CD8-positive, alpha-beta memory T cell (primary cell): ENCODE results near the gene PDE4A. TPM values are rescaled to one million over a fixed set of nuclear protein-coding genes. Genes with fewer than 3 reads are reported as not detected.
"Not testable (repeated sequence)": the region's sequence is repeated elsewhere in the genome, so short reads cannot be mapped to it uniquely, and the experiment has no call there.

Experiments
- CTCF ChIA-PET: fragments of 350-600 bp; sonication (Branson Sonifier 250); formaldehyde crosslinking; loops from one replicate; lab custom pipeline; 2021; ENCODE audit warnings: antibody characterized with exemption; lab: Charles Lee
- POLR2A ChIA-PET: fragments of 350-600 bp; sonication (Branson Sonifier 250); formaldehyde crosslinking; loops from one replicate; lab custom pipeline; 2021; ENCODE audit warnings: antibody characterized with exemption; lab: Charles Lee
- DNase-seq, 5 donors: peaks; one replicate each; pipeline versions ENCODE4 v3.0.0 to v3.0.0-alpha.2; 2020 to 2022; ENCODE audit warnings: mixed read lengths in 1 of 5
- H3K27ac ChIP-seq: one replicate; pipeline ENCODE4 v1.7.0; 2013; ENCODE audit warnings: low read depth, mild to moderate bottlenecking, low read length, moderate library complexity
- H3K27me3 ChIP-seq: 2 replicates; pipeline ENCODE4 v1.7.0; 2013; ENCODE audit warnings: low read length, mild to moderate bottlenecking; ENCODE audit not compliant: insufficient read depth, poor library complexity, severe bottlenecking
- H3K36me3 ChIP-seq: 2 replicates; pipeline ENCODE4 v1.7.0; 2013; ENCODE audit warnings: mild to moderate bottlenecking, low read length, moderate library complexity; ENCODE audit not compliant: insufficient read depth
- H3K4me1 ChIP-seq: 2 replicates; pipeline ENCODE4 v1.7.0; 2013; ENCODE audit warnings: mild to moderate bottlenecking, low read length, moderate library complexity; ENCODE audit not compliant: insufficient read depth
- H3K4me3 ChIP-seq: 2 replicates; pipeline ENCODE4 v1.7.0; 2013; ENCODE audit warnings: mild to moderate bottlenecking, low read length
- H3K9me3 ChIP-seq: 2 replicates; pipeline ENCODE4 v1.7.0; 2013; ENCODE audit warnings: mild to moderate bottlenecking, low read length
- H3K27ac Mint-ChIP-seq, 8 donors: one replicate each; pipeline ENCODE4 v1.8.0; 2020 to 2021; ENCODE audit warnings: mixed read lengths in 8 of 8, mild to moderate bottlenecking in 6 of 8, inconsistent platforms in 3 of 8, moderate library complexity in 3 of 8
- H3K27me3 Mint-ChIP-seq, 2 donors: one replicate each; pipeline ENCODE4 v1.8.0; 2020 to 2021; ENCODE audit warnings: mixed read lengths in 2 of 2, mild to moderate bottlenecking in 1 of 2, moderate library complexity in 1 of 2
- H3K36me3 Mint-ChIP-seq, 3 donors: one replicate each; pipeline ENCODE4 v1.8.0; 2020 to 2021; ENCODE audit warnings: mixed read lengths in 3 of 3, inconsistent platforms in 1 of 3, mild to moderate bottlenecking in 1 of 3
- H3K4me1 Mint-ChIP-seq, 3 donors: one replicate each; pipeline ENCODE4 v1.8.0; 2020 to 2021; ENCODE audit warnings: mixed read lengths in 3 of 3, inconsistent platforms in 1 of 3, mild to moderate bottlenecking in 1 of 3
- H3K4me3 Mint-ChIP-seq, 7 donors: one replicate each; pipeline ENCODE4 v1.8.0; 2020 to 2021; ENCODE audit warnings: mixed read lengths in 7 of 7, mild to moderate bottlenecking in 6 of 7, moderate library complexity in 4 of 7, inconsistent platforms in 2 of 7
- H3K9me3 Mint-ChIP-seq, 5 donors: one replicate each; pipeline ENCODE4 v1.8.0; 2020 to 2022; ENCODE audit warnings: mixed read lengths in 5 of 5, mild to moderate bottlenecking in 3 of 5, moderate library complexity in 2 of 5, inconsistent platforms in 1 of 5
- polyA plus RNA-seq: library from polyadenylated mRNA; unstranded; fragments of 300-500 nt; fragmentation: Illumina TruSeq; gene quantifications from one replicate; pipeline ENCODE4 v1.2.3, GENCODE V29; 2021
- total RNA-seq, 2 experiments: library from RNA; stranded (reverse); gene quantifications; one replicate each; pipeline ENCODE4 v1.2.3, GENCODE V29; 2021

PDE4A gene
- total RNA-seq (10 to 100 TPM; 21.6 to 22.2 TPM), polyA plus RNA-seq (7.5 TPM)

GRCh38 chr19:10420444-10421239 is at the start of gene PDE4A:
Gene PDE4A, plus strand, starts transcription at chr19:10420538. Its CDS starts 227 bp downstream, at chr19:10420765.
- Mint-ChIP-seq H3K36me3 (peaks cover 0 to 1% (median 0%) of the 10 kb centered on the region in 3 donors), H3K9me3 (no peaks in the 10 kb centered on the region), H3K4me1 (peaks cover 58 to 82% (median 66%) of the 10 kb centered on the region in 3 donors), H3K4me3 (peak within 1 kb of the TSS; percentile 71 to 85 (median 75)), H3K27me3 (peaks cover 41 to 43% of the 10 kb centered on the region in 2 donors), H3K27ac (peak within 1 kb of the TSS in 7 of 8 donors; percentile 52 to 94 (median 87))
- Histone ChIP-seq H3K36me3 (no peaks in the 10 kb centered on the region), H3K4me3 (peak within 1 kb of the TSS; percentile 34), H3K27me3 (peaks cover 55% of the 10 kb centered on the region), H3K27ac (peak within 1 kb of the TSS; percentile 27), H3K9me3 (no peaks in the 10 kb centered on the region), H3K4me1 (peaks cover 81% of the 10 kb centered on the region)
- ChIA-PET POLR2A (interaction anchor here (0.5 to 1.1 kb wide), 3 partner anchors 8 to 1568 kb away, joined by 3 to 4 read pairs (median 3); no protein-coding TSS in a partner anchor), CTCF (interaction anchor here (1.2 to 29.2 kb wide), 4 partner anchors 4 to 58 kb away, joined by 3 to 788 read pairs (median 396); partner anchors contain the start of genes CDC37 and PDE4A)
- peak; percentile 45 to 75 (median 60) for DNase-seq

DNA sequence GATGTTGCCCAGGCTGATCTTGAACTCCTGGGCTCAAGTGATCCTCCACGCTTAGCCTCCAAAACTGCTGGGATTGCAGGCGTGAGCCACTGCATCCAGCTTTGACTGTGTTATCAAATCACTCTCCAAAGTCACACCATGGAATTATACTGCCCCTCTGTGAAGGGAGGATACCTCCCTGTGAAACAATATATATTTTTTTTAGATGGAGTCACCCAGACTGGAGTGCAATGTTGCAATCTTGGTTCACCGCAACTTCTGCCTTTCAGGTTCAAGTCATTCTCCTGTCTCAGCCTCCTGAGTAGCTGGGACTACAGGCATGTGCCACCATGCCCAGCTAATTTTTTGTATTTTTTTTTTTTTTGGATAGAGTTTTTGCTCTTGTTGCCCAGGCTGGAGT is 47.6 kb upstream of the PDE4A start:
- Histone ChIP-seq H3K9me3 (no peaks in the 10 kb centered on the region), H3K27me3 (no peaks in the 10 kb centered on the region), H3K36me3 (peaks cover 13% of the 10 kb centered on the region), H3K27ac (no peak overlapping the region), H3K4me3 (no peak overlapping the region), H3K4me1 (no peaks in the 10 kb centered on the region)
- CTCF ChIA-PET, result interaction anchor here (0.6 to 1.4 kb wide), 4 partner anchors 21 to 122 kb away, joined by 3 to 4 read pairs (median 3); partner anchors contain the start of gene ICAM1
- Mint-ChIP-seq H3K4me3 (no peak overlapping the region), H3K27ac (no peak overlapping the region), H3K9me3 (no peaks in the 10 kb centered on the region), H3K36me3 (peaks cover 4 to 55% (median 8%) of the 10 kb centered on the region in 3 donors), H3K4me1 (peaks cover 6 to 10% (median 8%) of the 10 kb centered on the region in 3 donors), H3K27me3 (no peaks in the 10 kb centered on the region)
- POLR2A ChIA-PET, result interaction anchor here (0.6 kb wide), 1 partner anchor 66 kb away, joined by 4 read pairs; no protein-coding TSS in a partner anchor
- no peak for DNase-seq

DNA sequence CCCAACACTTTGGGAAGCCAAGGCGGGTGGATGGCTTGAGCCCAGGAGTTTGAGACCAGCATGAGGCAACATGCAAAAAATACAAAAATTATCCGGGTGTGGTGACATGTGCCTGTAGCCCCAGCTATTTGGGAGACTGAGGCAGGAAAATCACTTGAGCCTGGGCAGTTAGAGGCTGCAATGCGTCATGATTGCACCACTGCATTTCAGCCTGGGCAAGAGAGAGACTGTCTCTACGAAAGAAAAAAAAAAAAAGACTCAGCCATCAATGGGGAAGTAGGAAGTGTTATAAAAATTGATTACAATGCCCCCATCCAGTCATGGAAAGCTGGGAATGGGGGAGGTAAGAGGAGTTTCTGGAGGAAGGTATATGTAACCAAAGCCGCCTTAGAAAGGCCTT is 45.4 kb upstream of the PDE4A start:
- Histone ChIP-seq H3K9me3 (no peaks in the 10 kb centered on the region), H3K4me1 (peaks cover 5% of the 10 kb centered on the region), H3K27me3 (no peaks in the 10 kb centered on the region), H3K27ac (no peak overlapping the region), H3K4me3 (no peak overlapping the region), H3K36me3 (no peaks in the 10 kb centered on the region)
- DNase-seq, result no peak
- Mint-ChIP-seq H3K4me1 (peaks cover 14 to 17% (median 15%) of the 10 kb centered on the region in 3 donors), H3K4me3 (peak overlapping the region in 1 of 7 donors; percentile 45), H3K27ac (peak overlapping the region in 1 of 8 donors; percentile 36), H3K9me3 (no peaks in the 10 kb centered on the region), H3K27me3 (no peaks in the 10 kb centered on the region), H3K36me3 (peaks cover 8 to 47% (median 9%) of the 10 kb centered on the region in 3 donors)
- POLR2A ChIA-PET, result interaction anchor here (0.6 kb wide), 1 partner anchor 536 kb away, joined by 5 read pairs; no protein-coding TSS in a partner anchor
- CTCF ChIA-PET, result interaction anchor here (0.7 to 1.1 kb wide), 3 partner anchors 14 to 116 kb away, joined by 3 to 4 read pairs (median 4); no protein-coding TSS in a partner anchor

GRCh38 chr19:10377140-10377640 is 43.1 kb upstream of the PDE4A start:
- H3K9me3 Mint-ChIP-seq, POLR2A ChIA-PET, DNase-seq, H3K9me3 ChIP-seq, H3K27ac ChIP-seq, H3K4me3 ChIP-seq, H3K27me3 Mint-ChIP-seq, H3K27me3 ChIP-seq, H3K36me3 ChIP-seq: not testable (repeated sequence)
- CTCF ChIA-PET, result interaction anchor here (1.5 kb wide), 1 partner anchor 12 kb away, joined by 4 read pairs; no protein-coding TSS in a partner anchor
- peaks cover 23 to 31% (median 28%) of the 10 kb centered on the region in 3 donors for H3K4me1 Mint-ChIP-seq
- peak overlapping the region in 3 of 7 donors; percentile 43 to 83 (median 48) for H3K4me3 Mint-ChIP-seq
- H3K4me1 ChIP-seq, result peaks cover 11% of the 10 kb centered on the region
- H3K27ac Mint-ChIP-seq, result peak overlapping the region in 4 of 8 donors; percentile 22 to 71 (median 64)
- peaks cover 6 to 46% (median 8%) of the 10 kb centered on the region in 3 donors for H3K36me3 Mint-ChIP-seq

DNA sequence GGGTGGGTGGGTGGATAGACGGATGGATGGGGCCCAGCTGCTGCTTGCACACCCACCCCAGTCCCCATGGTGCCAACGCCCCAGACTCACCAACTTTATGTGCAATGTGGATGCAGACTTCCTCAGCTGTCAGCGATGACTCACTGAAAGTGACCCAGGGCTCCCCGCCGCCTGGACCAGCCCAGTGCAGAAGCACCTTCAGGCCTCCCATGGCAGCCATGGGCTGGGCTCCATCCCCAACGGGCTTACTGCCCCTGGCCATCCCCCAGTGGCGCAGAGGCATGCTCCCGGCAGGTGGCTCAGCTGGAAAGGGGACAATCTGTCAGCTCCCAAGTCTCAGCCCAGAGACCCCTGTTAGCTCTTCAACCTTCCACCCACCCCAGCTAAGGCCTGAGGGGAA is 42.2 kb upstream of the PDE4A start:
- ChIA-PET CTCF (interaction anchor here (1.0 to 1.5 kb wide), 2 partner anchors 11 to 119 kb away, joined by 3 to 4 read pairs; no protein-coding TSS in a partner anchor), POLR2A (no interaction called here)
- no peaks in the 10 kb centered on the region for H3K9me3 Mint-ChIP-seq
- H3K4me1 ChIP-seq, result peaks cover 11% of the 10 kb centered on the region
- no peaks in the 10 kb centered on the region for H3K9me3 ChIP-seq
- peak overlapping the region in 5 of 8 donors; percentile 32 to 68 (median 45) for H3K27ac Mint-ChIP-seq
- no peak overlapping the region for H3K27ac ChIP-seq
- no peaks in the 10 kb centered on the region for H3K27me3 Mint-ChIP-seq
- H3K4me3 Mint-ChIP-seq, result peak overlapping the region in 2 of 7 donors; percentile 20 to 47
- peaks cover 6 to 42% (median 8%) of the 10 kb centered on the region in 3 donors for H3K36me3 Mint-ChIP-seq
- H3K4me1 Mint-ChIP-seq, result peaks cover 23 to 31% (median 28%) of the 10 kb centered on the region in 3 donors
- no peak overlapping the region for H3K4me3 ChIP-seq
- H3K36me3 ChIP-seq, result no peaks in the 10 kb centered on the region
- no peak for DNase-seq
- H3K27me3 ChIP-seq, result no peaks in the 10 kb centered on the region

DNA sequence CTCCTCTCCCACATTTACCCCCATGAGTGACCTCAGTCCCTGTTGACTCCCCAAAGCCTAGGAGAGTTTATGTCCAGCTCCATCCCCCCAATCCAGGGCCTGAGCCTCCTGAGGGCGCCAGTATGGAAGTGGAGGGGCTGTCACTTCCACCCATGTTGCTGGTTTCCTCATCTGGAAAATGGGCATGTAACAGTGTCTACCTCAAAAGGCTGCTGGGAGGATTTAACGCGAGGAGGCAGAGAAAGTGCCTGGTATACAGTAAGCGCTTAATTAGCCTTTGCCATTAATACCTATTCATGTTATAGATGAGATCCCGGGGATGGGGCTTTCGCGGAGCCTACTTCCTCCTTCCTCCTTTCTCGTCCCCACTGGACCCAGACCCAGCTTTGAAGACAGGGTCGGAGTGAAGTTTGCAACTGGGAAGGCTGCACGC is 40.4 kb upstream of the PDE4A start:
- H3K4me3 ChIP-seq, result peak overlapping the region; percentile 91
- H3K36me3 ChIP-seq, result no peaks in the 10 kb centered on the region
- H3K27me3 ChIP-seq, result no peaks in the 10 kb centered on the region
- H3K4me3 Mint-ChIP-seq, result peak overlapping the region; percentile 90 to 97 (median 93)
- H3K27ac Mint-ChIP-seq, result peak overlapping the region; percentile 86 to 99 (median 97)
- H3K9me3 ChIP-seq, result no peaks in the 10 kb centered on the region
- H3K4me1 Mint-ChIP-seq, result peaks cover 20 to 30% (median 28%) of the 10 kb centered on the region in 3 donors
- no peaks in the 10 kb centered on the region for H3K9me3 Mint-ChIP-seq
- DNase-seq, result no peak
- ChIA-PET POLR2A (interaction anchor here (0.6 to 2.0 kb wide), 8 partner anchors 9 to 427 kb away, joined by 3 to 10 read pairs (median 4); partner anchors contain the start of genes CDC37, ICAM1 and RAVER1), CTCF (interaction anchor here (1.0 to 14.7 kb wide), 7 partner anchors 9 to 275 kb away, joined by 3 to 355 read pairs (median 4); partner anchors contain the start of gene ICAM1)
- peak overlapping the region; percentile 90 for H3K27ac ChIP-seq
- H3K36me3 Mint-ChIP-seq, result peaks cover 6 to 35% (median 8%) of the 10 kb centered on the region in 3 donors
- H3K27me3 Mint-ChIP-seq, result no peaks in the 10 kb centered on the region
- peaks cover 11% of the 10 kb centered on the region for H3K4me1 ChIP-seq

DNA sequence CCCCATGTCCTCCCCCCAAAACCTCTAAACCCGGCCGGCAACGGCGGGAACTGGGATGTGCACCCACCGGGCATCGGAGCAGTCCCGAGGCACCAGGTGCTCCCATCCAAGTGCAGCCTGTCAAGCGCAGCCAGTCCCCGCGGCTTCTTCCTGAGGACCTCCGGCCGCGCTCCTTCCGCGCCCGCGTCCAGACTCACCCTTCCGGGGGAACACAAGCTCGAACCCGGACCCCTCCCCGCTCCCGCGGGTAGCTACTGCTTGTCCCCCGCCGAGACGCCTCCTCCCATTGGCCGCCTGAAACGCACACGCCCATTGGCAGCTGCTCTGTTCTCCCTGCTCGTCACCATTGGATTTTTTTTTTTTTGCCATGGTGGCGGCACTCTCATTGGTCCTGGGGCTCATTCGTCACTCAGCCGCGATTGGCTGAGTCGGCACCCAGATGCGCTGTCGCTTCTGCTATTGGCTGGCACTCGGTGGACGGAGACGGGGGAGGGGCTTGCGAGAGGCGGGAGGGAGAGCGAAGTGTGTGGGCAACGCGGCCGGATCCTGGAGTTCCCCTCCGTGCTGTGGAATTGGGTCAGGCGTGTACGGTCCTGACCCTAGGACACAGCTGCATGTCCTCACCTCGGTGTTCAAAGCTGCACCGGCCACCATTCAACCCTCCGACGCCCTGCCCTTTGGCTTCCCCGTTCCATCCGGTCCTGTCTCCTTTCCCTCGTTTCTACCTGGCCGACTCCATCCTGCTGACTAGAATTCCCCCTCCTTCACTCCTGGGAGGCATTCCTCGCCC is 39.8 kb upstream of the PDE4A start, which contains the start of gene TYK2:
TYK2 (minus strand) TSS at position 260 of the 790 bp plus-strand sequence. CDS start 2,166 bp downstream, outside the sequence.
- CTCF ChIA-PET, result interaction anchor here (0.6 to 14.7 kb wide), 10 partner anchors 8 to 395 kb away, joined by 3 to 355 read pairs (median 4); partner anchors contain the start of gene ICAM1
- peak within 1 kb of the TSS; percentile 90 to 97 (median 93) for H3K4me3 Mint-ChIP-seq
- peaks cover 18 to 28% (median 27%) of the 10 kb centered on the region in 3 donors for H3K4me1 Mint-ChIP-seq
- peak; percentile 92 to 97 (median 97) for DNase-seq
- H3K4me3 ChIP-seq, result peak within 1 kb of the TSS; percentile 91
- POLR2A ChIA-PET, result interaction anchor here (0.6 to 2.0 kb wide), 8 partner anchors 10 to 347 kb away, joined by 3 to 10 read pairs (median 4); partner anchors contain the start of genes CDC37, ICAM1, ICAM5 and RAVER1
- no peaks in the 10 kb centered on the region for H3K9me3 ChIP-seq
- H3K27me3 Mint-ChIP-seq, result no peaks in the 10 kb centered on the region
- H3K27me3 ChIP-seq, result no peaks in the 10 kb centered on the region
- no peaks in the 10 kb centered on the region for H3K9me3 Mint-ChIP-seq
- H3K27ac ChIP-seq, result peak within 1 kb of the TSS; percentile 90
- peaks cover 6 to 30% (median 8%) of the 10 kb centered on the region in 3 donors for H3K36me3 Mint-ChIP-seq
- peak within 1 kb of the TSS; percentile 86 to 99 (median 97) for H3K27ac Mint-ChIP-seq
- H3K36me3 ChIP-seq, result no peaks in the 10 kb centered on the region
- peaks cover 11% of the 10 kb centered on the region for H3K4me1 ChIP-seq
